NCI-H146 treated with DMSO at 0.1 percent for 48 hours (cell line): ENCODE data around the gene SLC37A1.

Experiments used
- DNase-seq: peaks from one replicate; lab custom pipeline; 2025; ENCODE audit not compliant: unreplicated experiment; lab: John Stamatoyannopoulos, UW

Gene SLC37A1

DNA sequence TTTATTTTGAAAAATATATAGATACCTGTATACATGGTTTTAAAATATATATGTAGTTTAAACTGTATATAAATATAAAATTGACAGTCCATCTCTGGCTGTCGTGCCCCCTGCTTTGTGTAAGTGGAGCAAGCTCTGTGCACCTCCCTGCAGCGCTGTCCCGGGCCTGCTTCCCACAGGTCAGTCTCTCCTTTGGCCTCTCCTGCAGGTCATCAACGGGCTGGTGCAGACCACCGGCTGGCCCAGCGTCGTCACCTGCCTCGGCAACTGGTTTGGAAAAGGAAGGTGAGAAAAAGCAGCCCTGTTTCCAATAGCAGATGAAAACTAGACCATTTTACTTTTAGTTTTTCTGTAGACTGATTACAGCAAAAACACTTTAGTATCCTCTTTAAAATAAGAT is 28.5 kb downstream of the SLC37A1 start:
- DNase-seq, result no peak

- no peak for DNase-seq
These were observed 28.9 kb downstream of the SLC37A1 start for GRCh38 chr21:42542596-42542995.

GRCh38 chr21:42543106-42543847 is 29.6 kb downstream of the SLC37A1 start:
- no peak for DNase-seq

DNA sequence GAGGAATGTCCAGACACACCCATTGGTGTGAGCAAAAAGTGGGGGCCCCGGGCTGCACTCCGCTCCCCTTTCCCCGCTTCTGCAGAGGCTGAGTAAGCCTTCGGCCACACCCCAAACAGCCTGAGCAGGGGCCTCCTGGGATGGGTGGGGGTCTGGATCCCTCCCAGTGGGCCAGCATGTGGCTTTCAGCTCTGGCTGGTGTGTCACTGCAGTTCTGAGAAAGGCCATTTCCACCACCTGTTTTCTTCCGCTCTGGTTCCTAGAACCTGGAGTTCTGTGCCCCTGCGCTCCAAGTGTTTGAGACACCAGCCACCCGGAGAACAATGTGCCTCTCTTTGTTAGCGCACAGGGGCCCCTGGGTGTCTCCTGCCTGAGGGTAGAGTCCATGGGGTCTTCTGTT is 30.9 kb downstream of the SLC37A1 start:
- DNase-seq, result no peak

DNA sequence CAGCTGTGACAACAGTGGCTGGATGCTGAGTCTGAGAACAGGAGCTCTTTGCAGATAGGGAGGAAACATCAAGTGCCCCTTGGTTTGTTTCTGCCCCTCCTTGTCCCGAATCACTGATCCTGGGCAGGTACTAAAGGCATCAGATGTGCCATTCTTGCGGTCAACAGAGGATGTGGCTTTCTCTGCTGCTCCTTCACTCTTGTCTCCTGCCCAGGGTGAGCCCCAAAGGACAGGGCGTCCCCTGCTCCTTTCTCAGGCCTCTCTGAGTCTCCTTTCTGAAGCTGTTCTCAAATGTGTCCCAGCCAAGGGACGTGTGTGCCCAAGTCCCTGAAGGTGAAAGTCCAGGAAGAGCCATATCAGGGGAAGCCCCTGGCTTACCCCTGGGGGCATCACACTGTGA is 31.7 kb downstream of the SLC37A1 start:
- no peak for DNase-seq

DNA sequence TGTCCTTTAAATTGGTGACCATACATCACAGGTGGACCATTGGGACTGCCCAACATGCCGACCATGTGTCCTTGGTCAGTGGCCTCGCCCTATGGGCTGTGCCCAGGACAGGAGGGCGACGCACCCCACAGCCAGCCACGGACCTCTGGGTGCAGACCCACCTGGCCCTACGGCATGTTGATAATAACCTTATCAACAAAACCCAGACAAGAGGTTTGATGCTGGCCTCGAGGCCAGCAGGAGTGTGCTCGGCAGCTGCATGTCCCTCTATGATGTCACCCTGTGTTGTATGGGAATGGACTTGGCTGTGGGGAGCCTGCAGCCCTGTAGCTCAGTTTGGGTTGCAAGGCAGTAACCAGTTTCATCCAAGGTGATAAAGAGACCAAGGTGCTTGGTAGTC is 32.1 kb downstream of the SLC37A1 start:
- DNase-seq, result no peak

GRCh38 chr21:42546433-42546832 is 32.8 kb downstream of the SLC37A1 start:
- DNase-seq, result no peak

- no peak for DNase-seq
These were observed 33.6 kb downstream of the SLC37A1 start for GRCh38 chr21:42547001-42547905.

- DNase-seq, result no peak
These were observed 34.3 kb downstream of the SLC37A1 start for GRCh38 chr21:42547906-42548365.

DNA sequence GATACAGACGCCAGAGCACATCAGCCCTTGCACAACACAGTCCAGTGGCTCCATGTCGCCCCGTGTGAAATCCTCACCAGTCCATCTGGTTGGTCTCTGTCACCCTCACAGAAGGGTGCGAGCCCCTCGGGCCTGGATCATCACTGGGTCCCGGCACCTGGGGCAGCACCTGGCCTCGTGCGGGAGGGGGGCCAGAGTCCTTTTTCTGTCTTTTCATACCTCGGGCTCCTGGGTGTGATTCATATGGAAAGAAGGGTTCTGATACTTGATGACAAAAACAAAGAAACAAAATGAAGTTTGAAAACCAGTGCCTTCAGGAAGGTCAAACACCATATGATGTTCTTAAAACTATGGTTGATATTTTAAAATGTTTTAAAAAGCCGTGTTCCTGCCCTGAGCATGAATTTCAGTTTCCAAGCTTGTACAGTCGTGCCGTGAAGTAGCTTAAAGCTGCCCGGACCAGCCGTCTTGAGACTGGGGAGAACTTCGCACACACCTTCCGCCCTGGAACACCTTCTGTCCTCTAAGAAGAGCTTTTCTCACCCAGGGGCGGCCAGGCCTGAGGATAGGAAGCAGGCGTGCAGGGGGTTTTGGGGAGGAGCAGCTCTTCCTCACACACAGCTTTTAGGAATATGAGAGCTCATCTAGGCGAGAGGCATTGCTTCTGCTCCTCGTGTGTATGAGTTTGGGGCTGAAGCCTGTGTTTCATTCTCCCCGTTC is 35.2 kb downstream of the SLC37A1 start:
- DNase-seq, result no peak

DNA sequence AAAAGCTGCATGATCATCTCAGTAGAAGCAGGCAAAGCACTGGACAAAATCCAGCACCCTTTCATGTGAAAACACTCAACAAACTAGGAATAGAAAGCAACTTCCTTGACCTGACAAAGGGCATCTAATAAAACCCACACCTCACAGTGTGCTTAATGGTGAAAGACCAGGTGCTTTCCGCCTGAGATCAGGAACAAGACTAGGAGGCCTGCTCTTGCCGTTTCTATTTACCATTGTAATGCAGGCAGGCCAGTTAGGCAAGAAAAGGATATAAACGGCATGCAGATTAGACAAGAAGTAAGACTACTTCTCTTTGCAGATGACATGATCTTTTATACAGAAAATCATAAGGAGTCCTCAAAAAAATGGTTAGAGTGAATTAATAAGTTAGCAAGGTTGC is 37.2 kb downstream of the SLC37A1 start:
- peak; percentile 64 for DNase-seq

DNA sequence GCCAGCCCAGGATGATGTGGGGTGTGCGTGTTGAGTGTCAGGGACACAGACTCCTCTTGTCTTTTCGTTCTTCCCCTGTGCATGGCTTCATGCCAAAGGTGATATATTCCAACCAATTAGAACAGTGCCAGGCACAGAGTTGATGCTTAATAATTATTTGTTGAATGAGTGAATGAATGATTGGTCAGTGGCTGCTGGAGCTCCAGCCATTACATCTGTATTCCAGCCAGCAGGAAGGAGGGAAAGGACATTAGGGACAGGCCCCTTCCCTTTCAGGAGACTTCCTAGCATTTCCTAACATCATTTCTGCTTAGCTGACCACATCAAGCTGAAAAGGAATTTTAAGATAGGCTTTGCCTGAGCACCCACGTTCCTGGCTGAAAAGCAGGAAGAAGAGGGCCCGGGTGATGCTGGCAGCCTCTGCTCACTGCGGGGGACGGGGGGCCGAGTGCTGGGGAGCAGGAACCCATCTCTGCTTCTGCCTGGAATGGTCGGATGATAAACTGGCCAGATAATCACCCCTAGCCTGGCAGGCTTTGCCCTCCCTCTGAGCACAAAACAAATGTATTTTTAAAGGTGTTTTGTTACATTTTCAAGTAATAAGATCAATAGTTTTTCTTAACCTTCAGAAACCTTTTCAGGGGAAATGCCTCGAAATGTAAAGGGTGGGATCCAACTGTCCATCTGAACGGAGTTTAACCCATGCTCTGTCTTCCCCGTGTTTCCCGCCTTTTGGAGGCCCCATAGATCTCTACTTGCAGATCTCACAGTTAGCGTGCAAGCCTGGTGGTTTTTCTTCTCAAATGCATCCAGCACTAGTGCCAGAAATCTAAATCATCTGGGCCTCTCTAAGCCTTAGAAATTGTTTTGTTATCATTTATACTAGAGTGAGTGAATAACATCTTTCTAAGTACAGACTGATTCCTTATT is 39.0 kb downstream of the SLC37A1 start:
- DNase-seq, result no peak

DNA sequence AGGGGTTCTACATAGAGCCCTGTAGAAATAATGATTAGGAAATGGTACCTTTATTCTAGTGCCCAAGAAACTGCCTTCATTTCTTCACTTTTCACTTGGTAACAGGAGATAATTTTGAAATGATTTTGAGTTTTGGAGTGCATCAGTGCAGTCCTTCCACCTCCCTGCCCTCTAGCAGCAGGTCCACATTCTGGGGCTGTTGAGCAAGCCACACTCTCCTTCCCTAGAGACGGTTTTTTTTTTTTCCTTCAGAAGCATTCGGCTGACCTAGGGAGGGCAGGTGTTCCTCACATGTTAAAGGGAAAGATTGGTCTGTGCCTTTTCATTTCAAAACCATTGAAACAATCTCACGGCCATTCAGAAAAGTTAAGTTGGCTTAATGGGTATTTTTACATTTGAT is 39.8 kb downstream of the SLC37A1 start:
- DNase-seq, result no peak

DNA sequence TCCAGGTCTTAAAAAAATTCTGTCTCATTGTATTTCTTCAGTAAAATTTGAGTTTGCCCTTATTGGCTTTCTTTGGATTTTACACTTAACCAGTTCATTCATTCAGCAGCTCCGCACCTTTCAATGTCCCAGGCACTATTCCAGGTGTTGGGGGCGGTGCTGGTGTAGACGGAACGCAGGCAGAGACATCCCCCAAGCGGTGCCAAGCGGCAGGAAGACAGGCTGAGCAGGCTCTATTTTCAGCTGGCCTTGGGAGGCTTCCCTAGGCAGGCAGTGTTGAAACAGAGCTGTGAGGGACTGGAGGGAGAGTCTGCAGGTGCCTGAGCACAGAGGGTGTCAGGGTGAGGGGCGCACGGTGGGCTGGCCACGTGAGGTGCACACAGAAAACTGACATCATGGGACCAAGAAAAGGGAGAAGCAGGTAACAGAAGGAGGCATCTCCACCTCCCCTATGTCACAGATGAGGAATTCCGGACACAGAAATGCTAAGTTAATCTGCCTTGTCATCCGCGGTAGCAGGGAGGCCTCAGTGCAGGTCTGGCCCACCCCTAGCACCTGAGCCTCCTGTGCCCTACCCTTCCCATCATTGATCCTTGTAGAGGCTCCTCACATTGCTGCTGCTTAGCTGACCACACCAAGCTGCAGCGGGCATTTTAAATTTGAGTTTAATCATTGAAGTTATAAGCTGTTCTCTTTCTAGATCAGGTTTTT is 40.8 kb downstream of the SLC37A1 start:
- DNase-seq, result no peak

DNA sequence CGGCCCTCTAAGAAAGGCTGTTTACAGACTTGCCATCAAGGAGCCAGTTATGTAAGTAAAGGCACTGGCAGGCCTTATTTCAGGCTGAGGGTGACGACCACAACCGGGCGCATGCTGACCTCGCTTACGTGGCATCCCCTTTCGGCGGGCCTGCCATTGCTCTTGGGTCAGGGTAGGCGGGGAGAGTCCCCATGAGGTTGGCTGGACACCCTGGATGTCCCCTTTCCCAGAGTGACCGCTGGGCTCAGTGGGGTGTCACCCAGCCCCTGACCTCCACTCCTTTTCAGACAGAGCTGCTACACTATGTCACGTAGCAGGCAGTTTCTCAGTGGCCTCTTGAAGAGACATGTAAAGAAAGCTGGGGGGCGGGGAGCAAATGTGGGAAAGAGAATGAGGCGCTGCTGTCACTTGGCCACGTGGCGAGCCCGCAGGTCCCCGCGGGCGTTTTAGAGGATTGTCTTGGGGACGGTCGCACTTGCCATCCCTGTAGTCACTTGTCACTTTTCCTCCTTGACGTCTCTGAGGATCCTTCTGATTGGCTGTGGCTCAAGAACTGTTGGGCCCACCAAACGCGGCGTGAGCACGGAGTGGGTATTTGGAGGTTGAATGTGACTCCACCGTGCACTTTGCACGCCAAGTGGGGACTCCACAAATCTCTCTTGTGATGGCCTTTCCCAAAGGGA is 42.2 kb downstream of the SLC37A1 start:
- no peak for DNase-seq

GRCh38 chr21:42556476-42556875 is 42.8 kb downstream of the SLC37A1 start:
- no peak for DNase-seq

DNA sequence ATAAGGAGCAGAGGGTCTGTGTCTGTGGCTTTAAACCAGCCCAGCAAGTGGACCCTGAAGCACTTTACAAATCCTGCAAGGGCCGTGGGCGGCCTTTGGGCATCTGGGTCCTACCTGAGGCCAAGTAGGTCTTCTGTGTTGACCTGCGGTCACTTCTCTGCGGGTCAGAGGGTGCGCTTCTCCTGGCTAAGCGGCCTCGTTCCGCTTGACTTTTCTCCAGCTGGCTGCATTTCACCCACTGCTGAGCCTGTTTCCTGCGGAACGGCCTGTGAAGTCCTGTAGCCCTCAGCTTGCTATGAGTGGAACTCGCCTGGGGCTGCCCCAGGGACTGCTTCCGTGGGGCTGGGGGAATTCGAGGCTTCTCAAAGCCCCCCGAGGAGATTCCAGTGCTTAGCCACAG is 43.3 kb downstream of the SLC37A1 start:
- no peak for DNase-seq

GRCh38 chr21:42557420-42557819 is 43.8 kb downstream of the SLC37A1 start:
- no peak for DNase-seq

- DNase-seq, result no peak
These were observed 44.7 kb downstream of the SLC37A1 start for GRCh38 chr21:42558368-42558767.
